HL-60 (cell line): ENCODE results near the gene ARFGEF3.

Source experiments
- CTCF ChIP-seq: IDR thresholded peaks from one replicate; pipeline ENCODE4 v1.5.1; 2011; ENCODE audit warnings: low read length, control low read depth, inconsistent platforms; ENCODE audit not compliant: insufficient read depth
- GABPA ChIP-seq: IDR thresholded peaks from 2 replicates; pipeline ENCODE4 v1.6.1; 2012; ENCODE audit warnings: low read depth
- POLR2AphosphoS5 ChIP-seq: IDR thresholded peaks from 2 replicates; pipeline ENCODE4 v1.6.1; 2012; ENCODE audit warnings: low read depth
- REST ChIP-seq: IDR thresholded peaks from 2 replicates; pipeline ENCODE4 v1.6.1; 2012; ENCODE audit warnings: low read depth; ENCODE audit not compliant: insufficient replicate concordance
- SPI1 ChIP-seq: IDR thresholded peaks from 2 replicates; pipeline ENCODE4 v1.6.1; 2012; ENCODE audit warnings: low read depth, mild to moderate bottlenecking, borderline replicate concordance

- TF ChIP-seq CTCF (no peak), POLR2AphosphoS5 (no peak), REST (no peak), GABPA (no peak), SPI1 (no peak)
These were observed 15.2 kb upstream of the ARFGEF3 start for GRCh38 chr6:138146544-138146943.
